ENCODE data around the gene TMEM131L. TPM values are rescaled to one million over a fixed set of nuclear protein-coding genes. Genes with fewer than 3 reads are reported as not detected.
"Not testable (repeated sequence)": the region's sequence is repeated elsewhere in the genome, so short reads cannot be mapped to it uniquely, and the experiment has no call there.

Gene TMEM131L
- polyA plus RNA-seq, 2 of the 4 experiments (the other 2 are of a cell fraction), result 3.4 to 5.0 TPM

DNA sequence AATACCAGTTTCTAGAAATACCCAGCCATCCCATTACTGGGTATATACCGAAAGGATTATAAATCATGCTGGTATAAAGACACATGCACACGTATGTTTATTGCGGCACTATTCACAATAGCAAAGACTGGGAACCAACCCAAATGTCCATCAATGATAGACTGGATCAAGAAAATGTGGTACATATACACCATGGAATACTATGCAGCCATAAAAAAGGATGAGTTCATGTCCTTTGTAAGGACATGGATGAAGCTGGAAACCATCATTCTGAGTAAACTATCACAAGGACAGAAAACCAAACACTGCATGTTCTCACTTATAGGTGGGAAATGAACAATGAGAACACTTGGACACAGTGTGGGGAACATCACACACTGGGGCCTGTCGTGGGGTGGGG is 4.6 kb upstream of the TMEM131L start:
- H3K4me3 ChIP-seq; H3K27ac ChIP-seq; POLR2A ChIA-PET; CTCF ChIA-PET; H3K4me1 ChIP-seq; FAIRE-seq; H3K9me3 ChIP-seq; DNase-seq (ENCODE audit: low read depth in 1 of 2, low spot score in 1 of 2); H3K4me2 ChIP-seq; ATAC-seq: not testable (repeated sequence)
- WGBS (ENCODE audit: missing lambda C conversion rate), result 84% methylated on average over 4 of the region's 4 CpGs

DNA sequence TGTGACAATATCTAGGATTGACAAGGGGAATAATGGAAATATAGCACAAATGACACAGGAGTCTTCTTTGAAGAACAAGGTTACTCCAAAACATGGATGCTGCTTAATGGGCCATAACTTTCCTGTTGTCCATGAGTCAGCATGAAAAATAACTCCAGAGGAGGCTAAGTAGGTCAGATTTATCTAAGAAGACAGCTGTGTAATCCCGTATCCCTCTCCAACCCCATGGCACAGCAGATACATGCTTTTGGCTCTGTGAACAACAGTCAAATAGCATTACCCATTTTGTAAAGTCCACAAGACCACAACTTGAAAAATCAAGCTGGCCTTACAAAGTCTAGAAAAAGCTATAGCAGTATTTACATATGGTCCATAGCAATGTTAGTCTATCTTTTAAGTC is 2.1 kb upstream of the TMEM131L start:
- Histone ChIP-seq H3K4me1 (peaks cover 14% of the 10 kb centered on the region; the same call in 2 of the 3 replicates), H3K27ac (no peak overlapping the region), H3K4me3 (no peak overlapping the region), H3K9me3 (no peaks in the 10 kb centered on the region), H3K4me2 (no peak overlapping the region)
- TF ChIP-seq CHD4 (IDR thresholded peaks at IDR 0.05; ENCODE audit: borderline replicate concordance) (no peak), RCOR1 (IDR thresholded peaks at IDR 0.05; ENCODE audit: low read depth, low read length) (no peak), ZC3H11A (IDR thresholded peaks at IDR 0.05) (no peak), SMC3 (IDR thresholded peaks at IDR 0.05) (no peak), KDM1A (IDR thresholded peaks at IDR 0.05; ENCODE audit: low read depth) (no peak), MAZ (IDR thresholded peaks at IDR 0.05; ENCODE audit: borderline replicate concordance, low read depth, low read length) (no peak), POLR2AphosphoS2 (conservative IDR thresholded peaks at IDR 0.05; ENCODE audit: low read length) (no peak), EP300 (IDR thresholded peaks at IDR 0.05) (no peak)
- TF ChIP-seq, protein P1, sequence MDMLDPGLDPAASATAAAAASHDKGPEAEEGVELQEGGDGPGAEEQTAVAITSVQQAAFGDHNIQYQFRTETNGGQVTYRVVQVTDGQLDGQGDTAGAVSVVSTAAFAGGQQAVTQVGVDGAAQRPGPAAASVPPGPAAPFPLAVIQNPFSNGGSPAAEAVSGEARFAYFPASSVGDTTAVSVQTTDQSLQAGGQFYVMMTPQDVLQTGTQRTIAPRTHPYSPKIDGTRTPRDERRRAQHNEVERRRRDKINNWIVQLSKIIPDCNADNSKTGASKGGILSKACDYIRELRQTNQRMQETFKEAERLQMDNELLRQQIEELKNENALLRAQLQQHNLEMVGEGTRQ (IDR thresholded peaks at IDR 0.05), result no peak
- CTCF ChIA-PET, result no interaction called here
- ATAC-seq (no peak), FAIRE-seq (no peak), DNase-seq (ENCODE audit: low read depth in 1 of 2, low spot score in 1 of 2) (no peak)
- POLR2A ChIA-PET, result no interaction called here
- 71% methylated on average over 1 of the region's 1 CpG for WGBS (ENCODE audit: missing lambda C conversion rate)

DNA sequence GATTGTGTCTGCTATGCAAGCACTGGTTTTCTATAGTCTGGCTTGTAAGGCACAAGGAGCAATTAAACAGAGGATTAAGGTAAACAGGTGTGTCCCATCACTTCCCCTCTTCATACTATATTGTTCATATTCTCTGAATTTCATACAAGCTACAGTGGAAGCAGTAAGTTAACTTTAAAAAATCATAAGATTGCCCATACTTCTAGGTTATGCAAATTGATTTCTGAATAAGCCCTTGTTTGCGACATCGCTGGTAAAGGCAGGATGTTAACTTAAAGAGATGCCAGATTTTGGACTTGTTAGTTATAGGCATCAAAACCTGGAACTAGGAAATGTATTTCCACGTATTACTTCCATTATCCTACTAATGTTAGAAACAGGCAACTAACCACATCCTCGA is 1.0 kb upstream of the TMEM131L start:
- no peak for ATAC-seq

More for the DNA sequence above, 1.0 kb upstream of the TMEM131L start:
- POLR2A ChIA-PET, result interaction anchor here (0.5 to 2.0 kb wide), 8 partner anchors 16 to 320 kb away, joined by 3 to 9 read pairs (median 4); no protein-coding TSS in a partner anchor
- Histone ChIP-seq H3K9me3 (no peaks in the 10 kb centered on the region), H3K4me1 (peaks cover 14% of the 10 kb centered on the region; the same call in 2 of the 3 replicates), H3K4me2 (peak overlapping the region; percentile 91), H3K27ac (peak overlapping the region; percentile 82 to 96; a peak in 5 of 6 replicates), H3K4me3 (peak overlapping the region; percentile 71)
- 79% methylated on average over 4 of the region's 4 CpGs for WGBS (ENCODE audit: missing lambda C conversion rate)
- DNase-seq (ENCODE audit: low read depth in 1 of 2, low spot score in 1 of 2), result no peak
- CTCF ChIA-PET, result interaction anchor here (0.6 to 3.5 kb wide), 6 partner anchors 9 to 127 kb away, joined by 3 to 14 read pairs (median 7); no protein-coding TSS in a partner anchor
- FAIRE-seq, result no peak
- TF ChIP-seq MYC (IDR thresholded peaks at IDR 0.05; ENCODE audit: borderline replicate concordance, low read length) (no peak), POLR2A (IDR thresholded peaks at IDR 0.05; ENCODE audit: low read length) (no peak), EHMT2 (IDR thresholded peaks at IDR 0.05; ENCODE audit: low read depth) (no peak), ZNF302 (CRISPR knock-in tag; IDR thresholded peaks at IDR 0.05) (no peak), HEYL (CRISPR knock-in tag; IDR thresholded peaks at IDR 0.05) (no peak), BHLHE40 (IDR thresholded peaks at IDR 0.05; ENCODE audit: low read depth, low read length) (no peak), HDAC2 (IDR thresholded peaks at IDR 0.05) (no peak)
- TF ChIP-seq, protein P2, sequence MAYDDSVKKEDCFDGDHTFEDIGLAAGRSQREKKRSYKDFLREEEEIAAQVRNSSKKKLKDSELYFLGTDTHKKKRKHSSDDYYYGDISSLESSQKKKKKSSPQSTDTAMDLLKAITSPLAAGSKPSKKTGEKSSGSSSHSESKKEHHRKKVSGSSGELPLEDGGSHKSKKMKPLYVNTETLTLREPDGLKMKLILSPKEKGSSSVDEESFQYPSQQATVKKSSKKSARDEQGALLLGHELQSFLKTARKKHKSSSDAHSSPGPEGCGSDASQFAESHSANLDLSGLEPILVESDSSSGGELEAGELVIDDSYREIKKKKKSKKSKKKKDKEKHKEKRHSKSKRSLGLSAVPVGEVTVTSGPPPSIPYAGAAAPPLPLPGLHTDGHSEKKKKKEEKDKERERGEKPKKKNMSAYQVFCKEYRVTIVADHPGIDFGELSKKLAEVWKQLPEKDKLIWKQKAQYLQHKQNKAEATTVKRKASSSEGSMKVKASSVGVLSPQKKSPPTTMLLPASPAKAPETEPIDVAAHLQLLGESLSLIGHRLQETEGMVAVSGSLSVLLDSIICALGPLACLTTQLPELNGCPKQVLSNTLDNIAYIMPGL (CRISPR knock-in tag; IDR thresholded peaks at IDR 0.05; ENCODE audit: borderline replicate concordance), result no peak
- TF ChIP-seq, protein P3, sequence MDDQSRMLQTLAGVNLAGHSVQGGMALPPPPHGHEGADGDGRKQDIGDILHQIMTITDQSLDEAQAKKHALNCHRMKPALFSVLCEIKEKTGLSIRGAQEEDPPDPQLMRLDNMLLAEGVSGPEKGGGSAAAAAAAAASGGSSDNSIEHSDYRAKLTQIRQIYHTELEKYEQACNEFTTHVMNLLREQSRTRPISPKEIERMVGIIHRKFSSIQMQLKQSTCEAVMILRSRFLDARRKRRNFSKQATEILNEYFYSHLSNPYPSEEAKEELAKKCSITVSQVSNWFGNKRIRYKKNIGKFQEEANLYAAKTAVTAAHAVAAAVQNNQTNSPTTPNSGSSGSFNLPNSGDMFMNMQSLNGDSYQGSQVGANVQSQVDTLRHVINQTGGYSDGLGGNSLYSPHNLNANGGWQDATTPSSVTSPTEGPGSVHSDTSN (IDR thresholded peaks at IDR 0.05), result no peak
- TF ChIP-seq, protein P4, sequence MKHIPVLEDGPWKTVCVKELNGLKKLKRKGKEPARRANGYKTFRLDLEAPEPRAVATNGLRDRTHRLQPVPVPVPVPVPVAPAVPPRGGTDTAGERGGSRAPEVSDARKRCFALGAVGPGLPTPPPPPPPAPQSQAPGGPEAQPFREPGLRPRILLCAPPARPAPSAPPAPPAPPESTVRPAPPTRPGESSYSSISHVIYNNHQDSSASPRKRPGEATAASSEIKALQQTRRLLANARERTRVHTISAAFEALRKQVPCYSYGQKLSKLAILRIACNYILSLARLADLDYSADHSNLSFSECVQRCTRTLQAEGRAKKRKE (CRISPR knock-in tag; IDR thresholded peaks at IDR 0.05; ENCODE audit: low read depth), result no peak
- TF ChIP-seq, protein P5, sequence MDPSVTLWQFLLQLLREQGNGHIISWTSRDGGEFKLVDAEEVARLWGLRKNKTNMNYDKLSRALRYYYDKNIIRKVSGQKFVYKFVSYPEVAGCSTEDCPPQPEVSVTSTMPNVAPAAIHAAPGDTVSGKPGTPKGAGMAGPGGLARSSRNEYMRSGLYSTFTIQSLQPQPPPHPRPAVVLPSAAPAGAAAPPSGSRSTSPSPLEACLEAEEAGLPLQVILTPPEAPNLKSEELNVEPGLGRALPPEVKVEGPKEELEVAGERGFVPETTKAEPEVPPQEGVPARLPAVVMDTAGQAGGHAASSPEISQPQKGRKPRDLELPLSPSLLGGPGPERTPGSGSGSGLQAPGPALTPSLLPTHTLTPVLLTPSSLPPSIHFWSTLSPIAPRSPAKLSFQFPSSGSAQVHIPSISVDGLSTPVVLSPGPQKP (IDR thresholded peaks at IDR 0.05; ENCODE audit: low read depth, low read length), result no peak

Measured in A549 (cell line).